HG03442 (cell line): ENCODE results near the gene MRFAP1L1.
"Not testable (repeated sequence)": the region's sequence is repeated elsewhere in the genome, so short reads cannot be mapped to it uniquely, and the experiment has no call there.

Experiments used
- ATAC-seq: cut with Tn5 transposase; IDR thresholded peaks from one replicate; pipeline ENCODE4 v1.9.1; 2021; ENCODE audit warnings: mild to moderate bottlenecking, moderate library complexity; ENCODE audit not compliant: unreplicated experiment

MRFAP1L1 gene

DNA sequence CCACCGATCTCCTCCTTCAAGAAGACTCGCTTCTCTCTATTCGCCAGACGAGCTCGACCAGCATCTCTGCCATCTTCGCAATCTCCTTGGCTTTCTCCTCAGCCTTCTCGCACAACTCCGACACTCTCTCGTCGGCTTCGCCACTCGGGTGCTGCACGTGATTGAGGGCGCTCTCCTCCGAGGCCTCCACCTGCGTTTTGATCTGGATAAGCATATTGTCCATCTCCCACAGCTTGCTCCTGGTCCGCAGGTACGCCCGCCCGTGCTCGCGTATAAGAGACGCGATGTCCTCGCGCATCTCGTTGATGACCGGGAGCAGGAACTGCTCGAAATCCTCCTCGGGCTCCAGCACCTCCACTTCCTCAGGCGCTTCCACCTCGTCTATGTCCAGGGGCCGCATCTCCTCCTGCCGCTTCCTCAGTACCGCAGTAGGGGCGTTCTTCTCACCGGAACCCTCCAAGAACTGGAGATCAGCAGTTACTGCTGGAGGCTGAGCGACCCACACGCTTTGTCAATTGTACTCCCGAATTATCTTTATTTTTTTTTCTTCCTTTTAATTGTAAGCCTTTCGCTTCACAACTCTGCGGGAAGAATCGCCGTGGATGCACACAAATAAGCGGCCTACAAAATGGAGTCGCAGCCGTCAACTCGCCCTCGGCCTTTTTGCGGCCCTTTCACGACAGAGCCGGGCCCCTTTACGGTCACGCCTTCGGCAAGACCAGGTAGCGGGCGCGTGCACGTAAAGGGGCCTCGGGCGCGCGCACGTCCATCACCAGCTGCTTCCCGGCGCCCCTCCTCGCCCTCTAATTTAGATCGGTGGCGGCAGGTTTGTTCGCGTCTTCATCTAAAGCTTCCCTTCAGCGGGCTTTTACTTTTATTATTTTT lies at the start of gene MRFAP1L1:
Gene MRFAP1L1, minus strand, starts transcription at position 636 of the 885 bp plus-strand sequence. Its CDS starts 236 bp downstream, at position 400.
- ATAC-seq = peak; percentile 74

- ATAC-seq = no peak
Measured at GRCh38 chr4:6758728-6759127, 49.1 kb upstream of the MRFAP1L1 start.

DNA sequence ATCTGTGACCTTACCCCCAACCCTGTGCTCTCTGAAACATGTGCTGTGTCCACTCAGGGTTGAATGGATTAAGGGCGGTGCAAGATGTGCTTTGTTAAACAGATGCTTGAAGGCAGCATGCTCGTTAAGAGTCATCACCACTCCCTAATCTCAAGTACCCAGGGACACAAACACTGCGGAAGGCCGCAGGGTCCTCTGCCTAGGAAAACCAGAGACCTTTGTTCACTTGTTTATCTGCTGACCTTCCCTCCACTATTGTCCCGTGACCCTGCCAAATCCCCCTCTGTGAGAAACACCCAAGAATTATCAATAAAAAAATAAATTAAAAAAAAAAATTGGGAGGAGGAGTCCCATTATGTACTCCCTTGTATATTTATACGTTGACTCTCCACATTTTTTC lies 46.7 kb upstream of the MRFAP1L1 start:
- ATAC-seq = not testable (repeated sequence)

- ATAC-seq = no peak
Measured at GRCh38 chr4:6755088-6755753, 45.6 kb upstream of the MRFAP1L1 start.

- no peak for ATAC-seq
Measured at GRCh38 chr4:6754481-6755087, 44.9 kb upstream of the MRFAP1L1 start.

GRCh38 chr4:6753891-6754290 lies 44.2 kb upstream of the MRFAP1L1 start:
- no peak for ATAC-seq

DNA sequence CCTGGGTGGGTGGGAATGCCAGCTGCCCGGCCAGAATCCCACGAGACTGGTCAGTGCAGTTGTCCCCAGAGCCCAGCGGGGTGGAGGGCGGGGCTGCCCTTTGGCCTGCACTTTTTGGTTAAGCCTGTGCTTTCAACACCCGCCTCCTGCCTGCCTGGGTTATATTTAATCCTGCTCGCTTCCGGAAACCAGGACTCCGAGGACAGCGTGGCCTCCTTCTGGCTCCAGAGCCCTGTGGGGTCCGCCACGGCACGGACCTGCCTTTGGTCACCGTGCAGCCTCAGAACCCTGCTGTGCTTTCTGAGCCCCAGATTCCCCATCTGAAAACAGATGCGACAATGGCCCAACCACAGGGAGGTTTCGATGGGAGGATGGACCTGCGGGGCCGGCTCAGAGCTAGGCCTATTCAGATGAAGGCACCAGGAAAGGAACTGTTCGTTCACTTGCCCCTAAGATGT lies 43.5 kb upstream of the MRFAP1L1 start:
- no peak for ATAC-seq

- ATAC-seq = no peak
Measured at GRCh38 chr4:6752486-6752829, 42.8 kb upstream of the MRFAP1L1 start.

- ATAC-seq = no peak
Measured at GRCh38 chr4:6751611-6752485, 42.2 kb upstream of the MRFAP1L1 start.

DNA sequence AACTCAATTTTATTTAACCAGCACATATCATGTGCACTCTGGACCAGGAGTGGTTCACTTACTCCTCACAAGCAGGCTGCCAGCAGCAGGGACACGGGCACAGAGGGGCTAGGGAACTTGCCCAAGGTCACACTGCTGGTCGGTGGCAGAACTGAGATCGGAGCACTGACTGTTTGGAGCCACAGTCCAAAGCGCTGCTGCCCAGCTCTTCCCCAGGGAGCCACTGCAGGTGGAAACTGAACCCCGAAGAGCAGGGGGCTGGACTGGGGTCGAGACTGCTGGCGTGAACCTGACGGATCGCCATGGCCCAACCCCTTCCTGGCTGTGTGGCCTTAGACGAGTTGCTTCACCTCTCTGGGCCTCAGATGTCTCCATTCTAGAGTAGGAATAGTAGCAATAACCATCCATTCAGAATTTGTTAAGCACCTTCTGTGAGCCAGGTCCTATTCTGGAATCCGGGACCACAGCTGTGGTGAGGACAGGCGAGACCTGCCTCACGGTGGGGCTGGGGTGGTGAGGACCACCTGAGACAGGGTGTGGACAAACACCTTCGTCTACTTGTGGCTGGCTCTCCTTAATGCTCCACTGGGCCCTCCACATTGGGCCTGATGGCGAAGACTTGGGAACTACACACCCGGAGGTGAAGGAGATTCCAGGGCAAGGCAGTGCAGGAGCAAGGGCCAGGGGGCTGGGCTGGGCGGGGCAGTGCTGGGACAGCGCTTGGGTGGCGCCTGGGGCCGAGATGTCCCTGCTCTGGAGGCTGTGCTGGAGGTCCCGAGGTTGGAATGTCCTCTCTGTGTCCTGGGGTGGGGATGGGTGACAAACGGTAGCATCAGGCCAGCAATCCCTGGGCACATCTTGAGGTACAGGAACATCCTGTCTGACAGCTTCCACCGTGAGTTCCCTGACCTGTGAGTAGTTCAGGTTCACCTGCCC lies 40.9 kb upstream of the MRFAP1L1 start:
- no peak for ATAC-seq

- no peak for ATAC-seq
Measured at GRCh38 chr4:6749340-6750171, 39.9 kb upstream of the MRFAP1L1 start.

GRCh38 chr4:6748286-6748685 lies 38.6 kb upstream of the MRFAP1L1 start:
- no peak for ATAC-seq

GRCh38 chr4:6747294-6748051 lies 37.8 kb upstream of the MRFAP1L1 start:
- ATAC-seq = no peak

- no peak for ATAC-seq
Measured at GRCh38 chr4:6746721-6747293, 37.1 kb upstream of the MRFAP1L1 start.

DNA sequence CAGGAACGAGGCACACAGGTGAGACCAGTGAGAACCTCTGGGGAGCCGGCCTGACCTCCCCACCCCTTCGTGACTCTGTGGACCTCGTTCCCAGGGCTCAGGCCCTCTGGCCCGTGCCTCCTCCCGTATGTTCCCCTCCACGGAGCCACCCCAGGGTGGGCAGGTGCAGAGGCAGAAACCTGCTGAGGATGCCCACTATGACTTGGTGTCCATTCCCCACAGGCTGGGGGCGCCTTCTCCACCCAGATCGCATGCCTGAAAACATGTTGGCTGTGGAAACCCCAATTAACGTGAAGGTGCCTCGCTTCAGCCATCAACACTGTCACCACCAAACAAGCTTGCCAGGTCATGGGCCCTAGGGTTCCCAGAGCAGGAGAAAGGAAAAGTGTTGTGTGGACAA lies 33.3 kb upstream of the MRFAP1L1 start:
- ATAC-seq = no peak

- ATAC-seq = no peak
Measured at GRCh38 chr4:6742507-6742906, 32.8 kb upstream of the MRFAP1L1 start.

- no peak for ATAC-seq
Measured at GRCh38 chr4:6740347-6740746, 30.7 kb upstream of the MRFAP1L1 start.

DNA sequence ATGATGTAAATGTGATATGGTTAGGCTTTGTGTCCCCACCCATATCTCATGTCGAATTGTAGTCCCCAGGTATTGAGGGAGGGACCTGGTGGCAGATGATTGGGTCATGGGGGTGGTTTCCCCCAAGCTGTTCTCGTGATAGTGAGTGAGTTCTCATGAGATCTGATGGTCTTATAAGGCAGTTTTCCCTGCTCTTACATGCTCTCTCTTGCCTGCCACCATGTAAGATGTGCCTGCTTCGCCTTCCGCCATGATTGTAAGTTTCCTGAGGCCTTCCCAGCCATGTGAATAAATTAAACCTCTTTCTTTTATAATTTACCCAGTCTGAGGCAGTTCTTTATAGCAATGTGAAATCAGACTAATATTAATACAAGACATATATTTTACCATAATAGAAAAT lies 30.3 kb upstream of the MRFAP1L1 start:
- ATAC-seq = no peak
